ENCODE measurements around the gene COL2A1. TPM values are rescaled to one million over a fixed set of nuclear protein-coding genes. Genes with fewer than 3 reads are reported as not detected.

The COL2A1 gene
- total and polyA plus RNA-seq, 12 donors: 0.03 to 0.17 (median 0.07) TPM; not detected in 9

DNA sequence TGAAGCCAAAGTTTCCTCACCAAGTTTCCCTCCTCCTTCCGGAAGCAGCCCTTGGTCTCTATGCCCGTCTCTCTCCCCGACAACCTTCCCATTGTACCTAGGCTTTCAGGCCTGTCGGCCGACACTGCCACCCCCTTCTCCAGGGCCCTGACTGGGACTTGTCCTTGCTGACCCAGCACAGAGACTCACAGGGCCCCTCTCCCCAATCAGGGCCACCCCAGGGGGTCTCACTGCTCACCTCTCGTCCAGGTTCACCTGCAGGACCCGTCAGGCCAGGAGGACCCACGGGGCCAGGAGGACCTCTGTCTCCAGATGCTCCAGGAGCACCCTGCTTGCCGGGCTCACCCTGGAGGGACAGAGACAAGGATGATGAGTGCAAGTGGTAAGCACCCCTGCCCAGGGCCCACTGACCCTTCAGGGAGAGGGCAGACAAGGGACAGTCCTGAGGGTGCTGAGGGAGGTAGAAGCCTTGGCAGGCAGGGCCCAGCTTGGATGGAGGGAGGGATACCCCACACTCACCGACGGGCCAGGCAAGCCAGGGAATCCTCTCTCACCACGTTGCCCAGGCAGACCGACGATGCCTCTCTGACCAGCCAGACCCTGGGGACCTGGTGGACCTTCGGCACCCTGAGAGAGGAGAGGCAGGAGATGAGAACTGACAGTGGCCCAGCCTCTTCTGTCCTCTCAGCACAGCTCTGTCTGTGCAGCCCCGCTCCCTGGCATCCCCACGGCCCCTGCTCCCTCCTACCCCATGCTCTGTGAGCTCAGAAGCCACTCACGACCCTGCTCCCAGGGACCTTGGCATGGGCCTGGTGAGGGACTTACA lies 26.3 kb downstream of the COL2A1 start:
- Histone ChIP-seq H3K4me3 (no peak overlapping the region), H3K27ac (no peak overlapping the region), H3K36me3 (no peaks in the 10 kb centered on the region), H3K9me3 (no peaks in the 10 kb centered on the region), H3K27me3 (peaks cover 0 to 15% (median 0%) of the 10 kb centered on the region in 7 donors), H3K4me1 (no peaks in the 10 kb centered on the region)
- intact Hi-C loops (cut with DNase I): no loop called here
- WGBS, 2 donors: 89 to 90% methylated on average over 18 of the region's 18 CpGs
- ATAC-seq (no peak), DNase-seq (no peak)
- TF ChIP-seq, protein P1, sequence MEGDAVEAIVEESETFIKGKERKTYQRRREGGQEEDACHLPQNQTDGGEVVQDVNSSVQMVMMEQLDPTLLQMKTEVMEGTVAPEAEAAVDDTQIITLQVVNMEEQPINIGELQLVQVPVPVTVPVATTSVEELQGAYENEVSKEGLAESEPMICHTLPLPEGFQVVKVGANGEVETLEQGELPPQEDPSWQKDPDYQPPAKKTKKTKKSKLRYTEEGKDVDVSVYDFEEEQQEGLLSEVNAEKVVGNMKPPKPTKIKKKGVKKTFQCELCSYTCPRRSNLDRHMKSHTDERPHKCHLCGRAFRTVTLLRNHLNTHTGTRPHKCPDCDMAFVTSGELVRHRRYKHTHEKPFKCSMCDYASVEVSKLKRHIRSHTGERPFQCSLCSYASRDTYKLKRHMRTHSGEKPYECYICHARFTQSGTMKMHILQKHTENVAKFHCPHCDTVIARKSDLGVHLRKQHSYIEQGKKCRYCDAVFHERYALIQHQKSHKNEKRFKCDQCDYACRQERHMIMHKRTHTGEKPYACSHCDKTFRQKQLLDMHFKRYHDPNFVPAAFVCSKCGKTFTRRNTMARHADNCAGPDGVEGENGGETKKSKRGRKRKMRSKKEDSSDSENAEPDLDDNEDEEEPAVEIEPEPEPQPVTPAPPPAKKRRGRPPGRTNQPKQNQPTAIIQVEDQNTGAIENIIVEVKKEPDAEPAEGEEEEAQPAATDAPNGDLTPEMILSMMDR (IDR thresholded peaks at IDR 0.05): no peak

DNA sequence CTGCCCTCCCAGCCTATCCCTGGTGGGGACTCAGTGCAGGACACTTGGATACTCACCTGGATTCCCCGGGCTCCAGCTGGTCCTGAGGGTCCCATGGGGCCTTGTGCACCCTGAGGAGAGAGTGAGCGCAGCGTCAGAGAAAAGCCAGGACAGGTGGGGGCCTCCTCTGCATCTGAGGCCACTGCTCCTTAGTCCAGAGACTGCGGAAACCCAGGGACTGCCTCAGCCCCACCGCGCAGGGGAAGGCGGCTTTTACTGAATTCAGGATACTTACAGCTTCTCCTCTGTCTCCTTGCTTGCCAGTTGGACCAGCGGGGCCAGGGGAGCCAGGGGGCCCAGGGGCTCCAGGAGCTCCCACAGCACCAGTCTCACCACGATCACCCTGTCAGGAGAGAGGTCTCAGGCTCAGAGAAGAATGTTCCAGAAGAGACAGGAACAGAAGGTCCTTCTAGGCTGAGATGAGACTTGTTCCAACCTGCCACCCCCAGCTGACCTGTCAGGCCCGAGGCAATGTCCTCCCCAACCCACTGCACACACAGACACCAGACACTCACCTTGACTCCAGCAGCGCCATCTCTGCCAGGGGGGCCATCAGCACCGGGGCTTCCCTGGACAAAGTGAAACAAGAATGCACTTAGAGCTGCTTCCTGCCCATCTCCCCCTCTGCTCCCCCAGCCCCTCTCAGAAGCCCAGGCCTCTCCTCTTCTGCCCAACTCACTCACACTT lies 27.1 kb downstream of the COL2A1 start:
- DNase-seq (no peak), ATAC-seq (no peak)
- Histone ChIP-seq H3K27ac (no peak overlapping the region), H3K27me3 (peaks cover 0 to 7% (median 0%) of the 10 kb centered on the region in 7 donors), H3K4me3 (no peak overlapping the region), H3K9me3 (no peaks in the 10 kb centered on the region), H3K36me3 (no peaks in the 10 kb centered on the region), H3K4me1 (no peaks in the 10 kb centered on the region)
- 87% methylated on average over 12 of the region's 12 CpGs for WGBS, 2 donors
- TF ChIP-seq, protein P1 (IDR thresholded peaks at IDR 0.05): no peak
- intact Hi-C loops (cut with DNase I): no loop called here

DNA sequence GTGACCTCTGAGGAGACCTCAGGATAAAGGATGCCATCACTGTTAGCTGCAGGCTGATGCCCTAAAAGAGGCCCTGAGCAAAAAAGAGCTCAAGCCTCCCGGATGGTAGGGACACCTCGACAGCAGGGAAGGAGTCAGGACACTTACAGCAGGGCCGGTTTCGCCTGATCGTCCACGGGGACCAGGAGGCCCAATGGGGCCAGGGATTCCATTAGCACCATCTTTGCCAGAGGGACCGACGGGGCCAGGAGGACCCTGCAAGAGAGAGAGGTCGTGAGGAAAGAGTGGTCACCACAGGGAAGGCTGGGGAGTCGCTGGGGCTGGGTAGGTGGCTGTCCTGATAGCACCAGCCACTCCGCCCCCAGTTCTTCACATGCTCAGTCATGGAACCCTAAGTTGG lies 28.5 kb downstream of the COL2A1 start:
- H3K4me1 ChIP-seq: peaks cover 0 to 3% (median 0%) of the 10 kb centered on the region in 9 donors
- H3K36me3 ChIP-seq: no peaks in the 10 kb centered on the region
- no peak overlapping the region for H3K27ac ChIP-seq
- TF ChIP-seq, protein P1 (IDR thresholded peaks at IDR 0.05): no peak
- H3K27me3 ChIP-seq: peaks cover 0 to 4% (median 0%) of the 10 kb centered on the region in 7 donors
- H3K9me3 ChIP-seq: no peaks in the 10 kb centered on the region
- 93 to 96% methylated on average over 11 of the region's 11 CpGs for WGBS, 2 donors
- ATAC-seq (no peak), DNase-seq (no peak)
- no peak overlapping the region for H3K4me3 ChIP-seq
- intact Hi-C loops (cut with DNase I): no loop called here

DNA sequence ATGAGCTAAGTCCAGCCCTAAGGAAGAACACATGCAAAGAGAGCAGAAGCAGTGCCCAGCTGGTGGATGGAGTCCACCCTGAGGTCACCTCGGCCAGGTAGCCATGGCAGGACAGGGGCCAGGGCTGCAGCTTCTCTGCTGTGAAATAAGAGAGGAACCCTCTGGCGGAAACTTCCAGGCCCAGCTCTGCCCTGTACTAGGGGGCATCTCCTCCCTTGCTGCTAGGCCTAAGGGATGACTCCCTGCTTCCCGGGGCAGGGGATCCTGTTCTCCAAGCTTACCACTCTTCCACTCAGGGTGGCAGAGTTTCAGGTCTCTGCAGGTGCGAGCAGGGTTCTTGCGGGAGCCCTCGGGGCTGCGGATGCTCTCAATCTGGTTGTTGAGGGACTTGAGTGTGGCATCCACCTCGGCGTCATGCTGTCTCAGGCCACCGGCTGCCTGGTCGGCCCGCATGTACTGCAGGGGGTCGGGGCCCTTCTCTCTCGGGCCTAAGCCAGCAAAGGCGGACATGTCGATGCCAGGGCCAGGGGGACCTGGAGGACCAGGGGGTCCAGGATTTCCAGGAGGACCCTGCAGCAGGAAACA lies 29.1 kb downstream of the COL2A1 start:
- Histone ChIP-seq H3K4me1 (peaks cover 0 to 5% (median 0%) of the 10 kb centered on the region in 9 donors), H3K27me3 (peaks cover 0 to 2% (median 0%) of the 10 kb centered on the region in 7 donors), H3K9me3 (no peaks in the 10 kb centered on the region), H3K36me3 (no peaks in the 10 kb centered on the region), H3K27ac (no peak overlapping the region), H3K4me3 (no peak overlapping the region)
- ATAC-seq (no peak), DNase-seq (no peak)
- 96 to 97% methylated on average over 16 of the region's 16 CpGs for WGBS, 2 donors
- TF ChIP-seq, protein P1 (IDR thresholded peaks at IDR 0.05): no peak
- intact Hi-C loops (cut with DNase I): no loop called here
